HG02678 (cell line): ENCODE measurements around the gene CSHL1.
"Not testable (repeated sequence)": the region's sequence is repeated elsewhere in the genome, so short reads cannot be mapped to it uniquely, and the experiment has no call there.

ENCODE experiments used
- ATAC-seq: cut with Tn5 transposase; IDR thresholded peaks from one replicate; pipeline ENCODE4 v1.9.1; 2021; ENCODE audit warnings: mild to moderate bottlenecking, moderate library complexity; ENCODE audit not compliant: unreplicated experiment

CSHL1 gene

GRCh38 chr17:63941162-63941561, 30.1 kb upstream of the CSHL1 start:
- ATAC-seq, result no peak

- no peak for ATAC-seq
Measured at GRCh38 chr17:63940584-63940983, 29.5 kb upstream of the CSHL1 start.

- no peak for ATAC-seq
Measured at GRCh38 chr17:63939884-63940283, 28.8 kb upstream of the CSHL1 start.

GRCh38 chr17:63939401-63939800, 28.3 kb upstream of the CSHL1 start:
- no peak for ATAC-seq

GRCh38 chr17:63937920-63938319, 26.9 kb upstream of the CSHL1 start:
- no peak for ATAC-seq

- no peak for ATAC-seq
Measured at GRCh38 chr17:63937319-63937718, 26.3 kb upstream of the CSHL1 start.

- no peak for ATAC-seq
Measured at GRCh38 chr17:63934183-63935112, 23.4 kb upstream of the CSHL1 start.

GRCh38 chr17:63933598-63933997, 22.5 kb upstream of the CSHL1 start:
- ATAC-seq, result no peak

GRCh38 chr17:63932721-63933120, 21.7 kb upstream of the CSHL1 start:
- no peak for ATAC-seq

GRCh38 chr17:63931981-63932561, 21.0 kb upstream of the CSHL1 start, which contains the start of gene CD79B:
TSS of gene CD79B (minus strand) at chr17:63932331. CDS start at chr17:63932261, 70 bp downstream.
- ATAC-seq, result peak; percentile 83

- peak; percentile 37 for ATAC-seq
Measured at GRCh38 chr17:63930951-63931575, 20.0 kb upstream of the CSHL1 start.

GRCh38 chr17:63929860-63930766, 19.1 kb upstream of the CSHL1 start:
- no peak for ATAC-seq

GRCh38 chr17:63928966-63929695, 18.1 kb upstream of the CSHL1 start:
- no peak for ATAC-seq

- no peak for ATAC-seq
Measured at GRCh38 chr17:63928172-63928666, 17.2 kb upstream of the CSHL1 start.

GRCh38 chr17:63927464-63928171, 16.6 kb upstream of the CSHL1 start:
- ATAC-seq, result no peak

- no peak for ATAC-seq
Measured at GRCh38 chr17:63926164-63926563, 15.1 kb upstream of the CSHL1 start.

GRCh38 chr17:63925615-63926014, 14.6 kb upstream of the CSHL1 start:
- no peak for ATAC-seq

GRCh38 chr17:63922402-63922801, 11.3 kb upstream of the CSHL1 start:
- ATAC-seq, result peak; percentile 49

- ATAC-seq, result not testable (repeated sequence)
Measured at GRCh38 chr17:63920779-63921178, 9.7 kb upstream of the CSHL1 start.
